Esophagus mucosa (tissue), 1 donor: ENCODE results near the gene ZCCHC14. TPM values are rescaled to one million over a fixed set of nuclear protein-coding genes. Genes with fewer than 3 reads are reported as not detected.

Experiments
- ATAC-seq: fragments of 200-7000 bp; cut with Tn5 transposase; one replicate; pipeline ENCODE4 v1.9.1; 2020
- total RNA-seq: library from RNA; stranded (reverse); gene quantifications from one replicate; pipeline ENCODE4 v1.2.4, GENCODE V29; 2023
- donor health status: DM: yes; HTN: yes; CAD: no.

The ZCCHC14 gene
- total RNA-seq, 1 donor from 2014 or later = 11.4 TPM

DNA sequence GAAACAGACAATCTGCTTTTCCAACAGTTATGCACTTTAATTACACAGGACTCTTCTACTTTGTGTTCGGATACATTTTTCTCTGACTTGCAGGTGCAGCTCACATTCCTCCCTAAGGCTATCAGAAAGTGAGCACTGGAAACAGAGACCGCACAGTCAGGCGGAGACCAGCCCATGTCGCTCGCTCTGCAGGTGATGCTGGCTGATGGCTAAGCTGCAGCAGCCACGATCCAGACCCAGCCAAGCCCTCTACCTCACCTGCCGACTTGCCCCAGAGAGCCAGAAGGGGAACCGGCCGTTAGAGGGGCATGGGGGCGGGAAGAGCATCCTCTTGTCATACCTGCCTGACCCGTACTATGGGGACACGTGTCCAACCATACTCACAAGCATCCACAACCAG is 66.9 kb downstream of the ZCCHC14 start:
- no peak for ATAC-seq

GRCh38 chr16:87424266-87424665 is 68.6 kb downstream of the ZCCHC14 start:
- ATAC-seq = no peak

DNA sequence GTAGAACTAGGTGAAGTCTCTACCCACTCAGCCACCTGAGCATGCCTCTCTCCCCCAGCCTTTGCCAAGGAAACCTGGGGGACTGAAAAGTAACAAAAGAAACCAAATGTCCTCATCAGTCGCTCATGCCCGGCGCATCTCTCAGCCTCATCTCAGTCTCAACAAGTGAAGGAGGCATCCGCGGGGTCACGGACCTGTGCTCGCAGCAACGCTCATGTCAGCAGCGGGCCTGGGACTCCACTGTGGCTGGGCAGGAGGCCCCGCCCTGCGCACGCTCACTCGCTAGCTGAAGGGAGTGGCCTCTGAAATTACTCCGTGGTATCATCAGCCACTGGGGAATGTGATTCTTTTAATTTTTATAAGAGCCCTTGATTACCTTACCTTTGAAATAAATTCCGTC is 69.4 kb downstream of the ZCCHC14 start:
- no peak for ATAC-seq

- no peak for ATAC-seq
Observed at GRCh38 chr16:87422106-87422505, 70.7 kb downstream of the ZCCHC14 start.

- ATAC-seq = peak; percentile 59
Observed at GRCh38 chr16:87421003-87421912, 71.6 kb downstream of the ZCCHC14 start.

DNA sequence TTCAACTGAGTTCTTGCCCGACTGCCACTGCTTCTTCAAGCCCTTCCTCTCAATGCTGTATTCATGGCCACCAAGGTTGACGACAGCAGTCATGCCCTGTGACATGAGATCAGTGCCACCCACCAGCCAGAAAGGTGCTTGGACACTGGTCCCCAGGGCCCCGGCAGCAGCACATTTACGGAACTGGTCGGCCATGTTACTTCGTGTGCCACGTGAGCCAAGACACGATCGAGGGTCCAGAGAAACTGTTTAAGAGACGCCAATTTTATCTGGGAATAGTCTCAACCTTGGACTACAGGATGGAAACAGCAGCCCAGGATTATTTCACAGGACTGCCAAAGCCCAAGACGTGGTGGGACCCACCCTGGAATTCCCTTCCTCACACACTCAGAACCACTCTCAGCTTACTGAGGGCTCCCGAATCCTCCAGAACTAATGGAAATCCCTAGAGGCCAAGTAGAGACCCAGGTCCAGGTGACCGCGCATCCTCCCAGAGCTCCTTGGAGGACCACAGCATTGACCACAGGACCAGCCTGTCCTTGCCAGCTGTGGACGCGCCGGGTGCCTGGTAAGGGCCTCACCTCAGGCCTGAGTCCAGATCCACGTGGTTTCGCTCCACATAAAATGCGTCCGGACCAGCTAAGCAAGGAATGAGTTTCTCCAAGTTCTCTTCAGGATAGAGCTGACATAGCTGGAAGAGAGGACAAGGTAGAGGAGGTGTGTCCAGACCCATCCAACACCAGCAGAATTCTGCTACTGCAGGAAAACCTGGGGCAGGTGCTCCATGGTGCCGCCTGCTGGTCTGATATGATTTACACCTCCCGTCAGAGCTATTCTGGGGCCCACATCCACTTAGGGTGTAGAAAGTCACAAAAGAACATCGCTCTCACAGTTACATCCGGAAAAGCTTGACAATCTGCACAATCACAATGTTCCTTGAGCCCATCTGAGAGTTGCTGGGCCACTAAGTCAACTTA is 72.5 kb downstream of the ZCCHC14 start:
- peak; percentile 51 for ATAC-seq

GRCh38 chr16:87418644-87419043 is 74.2 kb downstream of the ZCCHC14 start:
- ATAC-seq = no peak

DNA sequence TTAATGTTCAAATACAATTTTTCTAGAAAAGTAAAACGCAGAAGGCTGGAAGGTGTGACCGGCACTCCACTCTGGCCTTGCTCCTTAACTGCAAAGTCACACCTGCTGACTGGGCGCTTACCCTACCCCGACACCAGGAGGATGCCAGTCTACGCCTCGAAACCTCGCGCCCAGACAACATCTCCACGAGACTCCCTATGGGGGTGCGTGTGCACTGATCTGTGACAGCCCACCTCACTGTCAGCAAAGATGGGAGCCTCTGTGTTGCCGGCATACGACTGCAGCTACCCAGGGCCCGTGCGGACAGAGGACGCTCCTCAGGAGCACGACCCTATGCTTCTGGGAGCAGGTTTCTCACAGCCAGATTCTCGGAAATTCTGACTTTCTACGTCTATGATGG is 74.6 kb downstream of the ZCCHC14 start:
- no peak for ATAC-seq

- no peak for ATAC-seq
Observed at GRCh38 chr16:87417528-87417910, 75.3 kb downstream of the ZCCHC14 start.

DNA sequence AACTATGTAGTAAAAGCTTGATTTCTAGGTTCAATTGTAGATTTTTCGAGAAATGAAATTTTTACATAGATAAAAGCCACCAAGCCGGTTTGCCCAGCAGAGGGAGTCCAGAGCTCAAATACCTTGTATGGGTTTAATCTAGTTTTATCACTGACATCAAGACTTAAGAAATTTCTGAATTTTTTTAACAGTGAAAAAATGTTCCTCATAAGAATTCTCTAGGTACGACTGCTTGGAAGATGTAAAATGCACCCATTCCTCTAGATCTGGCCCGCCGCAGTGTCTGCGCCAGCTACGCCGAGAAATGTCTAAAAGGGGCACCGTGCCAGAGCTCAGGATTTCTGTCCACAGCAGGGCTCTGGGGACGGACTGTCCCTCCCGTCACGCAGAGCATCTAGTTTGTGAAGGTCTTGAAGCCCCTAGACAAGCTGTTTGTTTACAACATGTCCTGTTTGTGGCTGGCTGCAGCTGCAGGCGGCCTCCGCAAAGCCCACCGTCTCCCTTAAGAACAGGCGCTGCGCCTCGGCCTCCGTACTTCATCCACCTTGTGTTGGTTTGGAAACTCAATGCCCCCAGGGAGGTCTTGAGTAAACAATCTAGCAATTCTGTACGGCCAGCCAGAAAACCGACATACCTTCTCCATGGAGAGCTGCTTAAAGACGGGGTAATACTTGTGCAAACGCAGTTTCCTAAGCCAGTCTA is 75.8 kb downstream of the ZCCHC14 start:
- no peak for ATAC-seq

DNA sequence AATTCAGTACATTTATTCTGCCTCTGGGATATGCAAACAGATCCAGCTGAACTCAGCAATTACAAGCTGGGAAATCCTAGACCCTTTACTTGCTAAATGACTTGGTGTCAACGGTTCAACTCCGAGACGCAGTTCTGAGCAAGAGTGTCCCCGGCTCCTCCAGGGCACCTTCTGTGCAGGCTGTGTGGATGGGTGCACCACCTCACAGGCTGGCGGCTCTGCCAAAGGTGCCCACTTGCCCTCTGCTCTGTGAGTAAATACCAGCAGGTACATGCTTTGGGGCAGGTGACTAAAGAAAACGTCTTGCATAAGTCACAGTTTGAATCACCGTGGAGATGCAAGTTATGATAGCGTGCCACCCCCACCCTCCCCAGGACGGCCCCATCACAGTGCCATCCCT is 77.4 kb downstream of the ZCCHC14 start:
- no peak for ATAC-seq

DNA sequence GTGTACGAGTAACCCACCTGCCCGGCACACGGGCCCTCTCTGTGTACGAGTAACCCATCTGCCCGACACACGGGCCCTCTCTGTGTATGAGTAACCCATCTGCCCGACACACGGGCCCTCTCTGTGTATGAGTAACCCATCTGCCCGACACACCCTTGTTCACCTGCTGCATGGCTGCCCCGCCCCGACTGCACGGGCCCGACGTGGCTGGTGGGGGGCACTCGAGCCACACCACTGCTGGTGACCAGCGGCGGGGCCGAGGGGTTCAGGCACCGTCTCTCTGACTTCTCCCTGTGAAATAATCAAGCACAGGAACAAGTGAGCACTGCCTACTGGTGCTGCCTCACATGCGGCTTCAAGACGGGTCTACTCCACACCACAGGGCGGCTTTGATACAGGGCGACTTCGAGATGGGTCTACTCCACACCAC is 78.6 kb downstream of the ZCCHC14 start:
- peak; percentile 84 for ATAC-seq

GRCh38 chr16:87412996-87413421 is 79.8 kb downstream of the ZCCHC14 start:
- no peak for ATAC-seq

DNA sequence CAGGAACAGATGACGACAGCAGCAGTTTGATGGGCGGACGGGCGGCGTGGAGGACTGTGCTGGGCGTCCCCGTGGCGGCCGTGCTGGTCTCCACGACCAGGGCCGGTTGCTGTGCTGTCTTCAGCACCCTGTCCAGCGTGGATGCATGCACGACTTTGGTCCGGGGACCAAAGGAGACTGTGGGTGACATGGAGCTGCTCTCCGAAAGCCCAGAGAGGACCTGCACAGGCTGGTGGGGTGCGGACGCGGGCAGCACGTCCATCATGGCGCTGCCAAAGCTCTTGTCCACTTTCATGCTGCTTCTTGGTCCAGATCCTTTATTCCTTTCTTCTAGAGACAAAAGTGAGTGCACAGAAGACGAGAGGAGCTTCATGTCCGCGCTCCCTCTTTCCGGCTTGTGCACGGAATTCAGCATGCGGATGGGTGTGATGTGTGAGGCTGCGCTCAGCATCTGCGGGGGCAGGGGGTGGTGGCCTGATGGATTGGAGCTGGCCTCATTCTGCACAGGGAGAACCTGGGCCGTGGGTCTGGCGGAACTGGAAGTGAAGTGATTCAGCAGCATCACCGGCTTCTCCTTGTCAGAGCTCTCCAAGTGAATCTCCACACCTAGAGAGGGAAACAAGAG is 80.3 kb downstream of the ZCCHC14 start:
- ATAC-seq = no peak

- ATAC-seq = no peak
Observed at GRCh38 chr16:87411375-87412271, 81.2 kb downstream of the ZCCHC14 start.

DNA sequence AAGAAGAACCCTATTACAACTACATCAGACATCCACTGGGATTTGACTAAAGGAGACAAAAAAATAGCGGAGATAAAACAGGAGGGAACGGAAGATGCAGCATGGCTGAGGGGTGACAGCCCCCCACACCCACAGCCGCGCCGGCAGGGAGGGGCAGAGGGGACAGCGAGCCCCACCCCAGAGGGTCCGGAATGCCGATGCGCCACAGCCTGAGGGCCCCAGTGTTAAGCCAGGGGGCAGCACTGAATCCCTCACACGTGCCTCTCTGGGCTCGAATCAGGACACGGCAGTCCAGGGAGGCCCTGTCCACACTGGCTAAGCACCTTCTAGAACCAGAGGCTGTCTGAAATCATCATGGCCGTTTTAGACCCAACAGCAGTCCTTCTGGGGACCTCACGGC is 81.9 kb downstream of the ZCCHC14 start:
- ATAC-seq = no peak

DNA sequence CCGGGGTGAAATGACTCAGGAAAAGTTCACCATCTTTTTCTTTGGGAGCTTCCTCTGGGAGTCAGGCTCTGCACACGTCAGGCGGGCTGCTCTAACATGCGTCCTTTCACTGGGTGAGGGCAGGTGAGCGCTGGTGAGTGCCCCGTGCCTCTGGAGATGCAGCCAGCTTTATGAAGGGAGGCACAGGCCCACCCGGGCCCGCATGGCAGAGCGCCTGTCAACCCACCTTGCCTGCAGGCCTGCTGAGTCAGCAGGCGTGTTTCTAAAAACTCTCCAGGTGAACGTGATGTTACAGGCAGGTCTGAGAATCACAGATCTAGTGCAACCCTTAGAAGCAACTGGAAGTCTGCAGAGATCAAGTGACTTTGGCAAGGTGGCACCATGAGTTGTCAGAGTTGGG is 82.3 kb downstream of the ZCCHC14 start:
- no peak for ATAC-seq

GRCh38 chr16:87409781-87410180 is 83.0 kb downstream of the ZCCHC14 start:
- no peak for ATAC-seq

- no peak for ATAC-seq
Observed at GRCh38 chr16:87409153-87409552, 83.7 kb downstream of the ZCCHC14 start.

GRCh38 chr16:87407511-87408112 is 85.2 kb downstream of the ZCCHC14 start:
- ATAC-seq = peak; percentile 50
